Fibroblast of mammary gland (primary cell): ENCODE data around the gene MICAL2.
A peak's percentile ranks its signal among the peaks of the same experiment; 100 is the strongest.

Source experiments
- DNase-seq: peaks from one replicate; pipeline ENCODE4 v3.0.0-alpha.2; 2010; ENCODE audit warnings: low read depth
- H3K4me3 ChIP-seq: 2 replicates; pipeline ENCODE4 v1.5.1; 2011; ENCODE audit warnings: low read depth, mild to moderate bottlenecking, low read length, moderate library complexity; ENCODE audit not compliant: control insufficient read depth
- CTCF ChIP-seq: conservative IDR thresholded peaks from 2 replicates; pipeline ENCODE4 v1.5.1; 2011; ENCODE audit warnings: low read depth, low read length, inconsistent platforms; ENCODE audit not compliant: control insufficient read depth, insufficient read depth

MICAL2 gene

GRCh38 chr11:12092714-12093113, 17.7 kb upstream of the MICAL2 start:
- TF ChIP-seq CTCF, result no peak
- no peak overlapping the region for H3K4me3 ChIP-seq
- DNase-seq, result no peak

GRCh38 chr11:12094872-12095800, 15.3 kb upstream of the MICAL2 start:
- no peak overlapping the region for H3K4me3 ChIP-seq

GRCh38 chr11:12097219-12097618, 13.2 kb upstream of the MICAL2 start:
- DNase-seq, result no peak
- TF ChIP-seq CTCF, result no peak
- H3K4me3 ChIP-seq, result no peak overlapping the region

More at GRCh38 chr11:12094872-12095800, 15.3 kb upstream of the MICAL2 start:
- TF ChIP-seq CTCF, result no peak
- no peak for DNase-seq

GRCh38 chr11:12098601-12099000, 11.8 kb upstream of the MICAL2 start:
- TF ChIP-seq CTCF, result no peak

GRCh38 chr11:12099132-12099873, 11.1 kb upstream of the MICAL2 start:
- TF ChIP-seq CTCF, result peak; percentile 60
- H3K4me3 ChIP-seq, result no peak overlapping the region
- DNase-seq, result peak; percentile 58

More at GRCh38 chr11:12098601-12099000, 11.8 kb upstream of the MICAL2 start:
- DNase-seq, result no peak
- no peak overlapping the region for H3K4me3 ChIP-seq

GRCh38 chr11:12100429-12100828, 10.0 kb upstream of the MICAL2 start:
- no peak overlapping the region for H3K4me3 ChIP-seq
- no peak for TF ChIP-seq CTCF
- no peak for DNase-seq
